ENCODE results near the gene RP9.
"Not testable (repeated sequence)": the region's sequence is repeated elsewhere in the genome, so short reads cannot be mapped to it uniquely, and the experiment has no call there.

RP9 gene

DNA sequence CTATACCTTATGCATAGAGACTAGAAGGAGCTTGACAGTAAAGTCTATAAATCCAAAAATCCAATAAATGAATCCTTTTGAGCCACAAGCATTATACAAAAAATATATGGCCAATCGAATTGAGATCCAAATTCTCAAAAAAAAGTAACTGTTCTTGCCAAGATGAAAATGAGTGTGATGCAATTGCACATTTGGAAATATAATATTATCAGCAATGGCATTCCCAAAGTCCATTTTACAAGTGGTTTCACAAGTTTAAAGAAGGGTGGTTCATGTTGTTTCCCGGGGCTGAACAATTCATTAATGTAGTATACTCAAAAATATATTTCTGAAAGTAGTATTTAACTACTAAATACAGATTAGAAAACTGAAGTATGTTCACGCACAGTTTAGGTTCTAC lies 7.3 kb downstream of the RP9 start:
- no peak for DNase-seq (ENCODE audit: low read depth)

DNA sequence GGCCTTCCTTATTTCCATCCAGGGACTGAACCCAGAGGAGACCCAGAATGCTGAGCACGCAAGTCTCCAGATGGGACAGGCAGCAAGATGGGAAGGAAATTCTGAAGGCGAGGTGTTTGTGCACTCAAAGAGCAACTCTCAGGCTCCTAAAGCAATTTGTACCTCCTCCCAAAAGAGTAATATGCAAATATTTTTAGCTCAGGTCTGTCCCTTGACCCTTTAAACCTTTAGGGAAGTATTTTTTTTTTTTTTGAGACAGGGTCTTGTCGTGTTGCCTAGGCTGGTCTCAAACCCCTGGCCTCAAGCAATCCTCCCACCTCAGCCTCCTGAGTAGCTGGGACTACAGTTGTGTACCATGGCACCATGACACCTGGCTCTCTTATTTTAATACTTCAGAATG lies 8.4 kb downstream of the RP9 start:
- DNase-seq (ENCODE audit: low read depth) = no peak

DNA sequence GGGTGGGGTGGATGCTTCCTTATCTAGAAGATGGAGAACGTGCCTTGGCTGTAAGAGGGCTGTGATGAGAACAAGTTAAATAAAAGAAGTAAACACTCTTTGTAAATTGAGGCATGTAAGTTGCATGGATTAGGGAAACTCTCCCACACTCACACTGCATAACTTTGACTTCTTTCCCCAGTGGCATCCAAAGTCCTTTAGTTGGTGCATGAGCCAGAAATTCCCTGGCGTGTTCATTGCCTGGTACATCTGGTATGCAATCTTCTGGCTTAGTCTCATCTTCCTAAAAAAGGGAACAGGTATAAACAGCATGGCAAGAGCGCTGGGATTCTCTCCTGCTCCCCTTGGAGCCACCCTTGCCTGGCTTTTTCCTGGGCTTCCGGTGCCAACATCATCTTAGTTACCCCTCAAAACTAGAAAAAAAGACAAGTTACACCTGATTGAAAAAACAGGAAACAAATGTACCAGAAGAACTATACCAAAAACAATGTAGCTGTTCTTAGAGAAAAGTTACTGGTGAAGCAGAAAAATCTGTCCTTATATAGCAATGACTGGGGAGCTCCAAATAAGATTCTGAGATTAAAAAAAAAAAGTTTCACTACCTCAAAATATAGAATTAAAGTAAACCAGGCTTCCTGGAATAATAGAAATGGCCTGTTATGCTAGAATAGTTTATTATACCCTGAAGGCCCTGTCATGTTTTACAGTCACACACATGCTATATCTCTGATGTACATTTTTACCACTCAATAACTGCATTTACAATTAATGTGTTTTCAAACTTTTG lies 9.9 kb downstream of the RP9 start:
- no peak for DNase-seq (ENCODE audit: low read depth)

DNA sequence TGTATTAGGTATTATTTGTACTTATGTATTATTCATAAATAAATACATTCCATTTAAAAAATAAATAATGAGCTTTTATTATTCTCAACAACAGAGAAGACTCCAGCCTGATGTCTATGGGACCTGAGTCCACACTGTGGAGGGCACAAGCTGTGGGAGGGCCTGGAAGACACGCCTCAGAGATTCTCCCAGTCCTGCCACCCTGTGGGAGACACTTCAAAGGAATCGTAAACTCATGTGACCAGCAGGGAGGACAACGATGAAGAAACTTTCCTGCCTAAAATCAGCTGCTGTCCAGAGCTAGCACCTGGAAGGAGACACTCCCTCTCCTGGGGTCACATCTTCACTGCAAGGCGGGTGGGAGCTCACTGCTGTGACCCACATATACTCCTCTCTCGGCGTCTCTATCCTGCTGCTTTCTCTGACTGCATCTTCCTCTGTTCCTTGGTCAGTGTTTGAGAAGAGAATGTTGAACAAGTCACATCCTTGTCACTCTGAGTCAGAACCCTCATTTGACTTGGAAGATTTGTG lies 14.4 kb downstream of the RP9 start:
- DNase-seq (ENCODE audit: low read depth) = not testable (repeated sequence)

DNA sequence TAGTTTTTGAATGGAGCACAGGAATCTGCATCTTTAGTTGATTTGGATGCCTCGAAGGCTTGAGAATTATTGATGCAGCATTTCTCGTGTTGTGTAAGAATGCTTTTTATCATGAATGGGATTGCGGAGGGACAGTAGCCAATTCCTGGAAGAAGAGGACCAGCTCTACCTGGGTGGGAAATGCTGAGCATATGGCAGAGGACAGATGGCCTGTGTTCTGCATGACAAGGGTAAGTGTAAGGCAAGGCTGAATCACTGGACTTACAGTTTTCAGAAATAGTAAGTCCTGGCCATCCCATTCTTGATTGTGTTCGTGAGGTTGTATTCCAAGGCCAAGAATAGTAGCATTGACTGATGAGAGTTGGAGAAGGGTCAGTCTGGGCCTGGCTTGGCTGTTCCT lies 15.9 kb downstream of the RP9 start:
- DNase-seq (ENCODE audit: low read depth) = no peak

DNA sequence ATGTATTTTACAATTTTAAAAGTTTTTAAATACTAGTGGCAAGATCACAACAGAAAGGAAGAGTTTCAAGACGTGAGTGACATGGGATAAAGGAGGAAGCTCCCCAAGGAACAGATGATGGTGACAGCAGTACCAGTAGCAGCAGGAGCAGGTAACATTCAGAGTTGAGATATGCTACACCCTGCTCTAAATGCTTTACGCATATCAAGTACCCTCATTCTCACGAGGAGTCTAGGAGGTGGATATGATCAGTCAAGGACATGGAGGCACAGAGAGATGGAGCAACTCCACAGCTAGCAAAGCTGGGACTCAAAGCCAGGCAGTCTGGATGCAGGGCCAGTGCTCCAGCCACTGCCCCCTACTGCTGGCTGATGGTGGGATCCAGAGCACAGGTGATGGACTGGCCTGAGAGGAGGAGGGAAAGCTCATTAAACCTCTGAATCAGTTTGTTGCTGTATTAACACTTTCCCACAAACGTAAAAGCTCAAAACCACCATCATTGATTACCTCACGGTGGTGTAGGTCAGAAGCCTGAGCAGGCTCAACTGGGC lies 17.5 kb downstream of the RP9 start:
- no peak for DNase-seq (ENCODE audit: low read depth)

DNA sequence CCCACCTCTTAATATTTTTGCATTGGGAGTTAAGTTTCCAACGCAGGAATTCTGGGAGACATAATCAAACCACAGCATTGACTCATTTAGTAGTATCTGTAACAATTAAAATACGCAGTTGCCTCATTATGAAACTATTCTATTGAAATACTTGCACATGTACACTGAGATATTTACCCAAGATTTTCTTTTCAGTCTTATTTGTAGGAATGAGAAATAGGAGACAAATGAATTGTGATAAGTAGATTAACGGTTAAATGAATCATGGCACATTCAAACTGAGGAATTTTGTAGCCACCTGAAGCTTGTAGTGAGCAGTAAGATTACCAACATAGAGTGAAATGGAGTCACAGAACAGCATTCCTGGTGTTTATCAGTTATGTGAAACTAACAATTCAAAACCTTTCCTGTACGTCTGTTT lies 18.1 kb downstream of the RP9 start:
- DNase-seq (ENCODE audit: low read depth) = no peak

DNA sequence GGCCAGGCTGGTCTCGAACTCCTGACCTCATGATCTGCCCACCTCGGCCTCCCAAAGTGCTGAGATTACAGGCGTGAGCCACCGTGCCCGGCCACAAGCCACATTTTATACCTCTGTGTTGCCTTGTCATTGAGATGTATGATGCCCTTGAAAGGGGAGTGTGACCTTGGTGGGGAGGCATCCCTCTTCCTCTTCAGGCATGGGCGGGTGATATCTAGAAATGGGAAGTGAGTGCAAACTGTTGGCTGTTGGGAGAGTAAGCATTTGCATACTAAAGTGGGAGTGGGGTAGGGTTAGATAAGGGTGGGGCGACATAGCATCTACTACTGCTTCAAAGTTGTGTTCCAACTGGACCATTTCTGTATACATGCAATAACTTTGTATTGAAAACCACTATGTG lies 20.1 kb downstream of the RP9 start:
- DNase-seq (ENCODE audit: low read depth) = no peak

DNA sequence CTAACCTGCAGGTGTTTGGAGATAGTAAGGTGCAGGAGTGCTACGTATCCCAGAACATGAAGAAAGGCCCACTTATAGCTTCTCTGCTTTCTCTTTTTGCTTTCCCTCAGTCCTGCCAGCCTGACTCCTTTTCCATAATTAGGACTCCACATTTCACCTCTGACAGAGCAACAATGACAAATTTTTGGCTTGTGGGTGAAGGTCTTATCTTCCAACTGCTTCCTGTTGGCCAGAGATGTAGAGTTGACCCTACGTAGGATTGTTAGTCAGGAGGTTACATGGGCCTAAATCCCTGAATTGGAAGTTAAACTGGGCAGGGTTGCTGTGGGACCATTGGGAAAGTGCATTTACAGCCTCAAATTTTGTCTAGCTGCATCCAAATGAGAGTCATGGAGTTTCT lies 21.3 kb downstream of the RP9 start:
- DNase-seq (ENCODE audit: low read depth) = no peak

DNA sequence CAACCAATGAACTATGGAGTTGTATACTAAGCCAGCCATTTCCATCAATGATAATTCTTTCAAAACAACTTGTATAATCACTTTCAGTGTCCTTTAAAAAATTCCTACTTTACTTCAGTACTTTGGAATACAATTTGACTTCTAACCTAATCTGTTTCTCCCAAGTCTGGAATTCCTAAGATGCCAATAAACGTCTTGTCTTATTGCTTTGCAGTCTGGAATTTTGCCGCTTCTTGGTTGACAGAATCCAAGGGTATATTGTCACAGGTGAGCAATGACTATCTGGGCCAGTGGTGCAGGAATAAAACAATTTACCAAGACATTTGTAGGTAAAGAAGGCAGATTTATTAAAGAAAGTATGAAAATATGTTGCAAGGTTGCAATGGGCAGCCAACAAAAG lies 21.8 kb downstream of the RP9 start:
- DNase-seq (ENCODE audit: low read depth) = no peak

DNA sequence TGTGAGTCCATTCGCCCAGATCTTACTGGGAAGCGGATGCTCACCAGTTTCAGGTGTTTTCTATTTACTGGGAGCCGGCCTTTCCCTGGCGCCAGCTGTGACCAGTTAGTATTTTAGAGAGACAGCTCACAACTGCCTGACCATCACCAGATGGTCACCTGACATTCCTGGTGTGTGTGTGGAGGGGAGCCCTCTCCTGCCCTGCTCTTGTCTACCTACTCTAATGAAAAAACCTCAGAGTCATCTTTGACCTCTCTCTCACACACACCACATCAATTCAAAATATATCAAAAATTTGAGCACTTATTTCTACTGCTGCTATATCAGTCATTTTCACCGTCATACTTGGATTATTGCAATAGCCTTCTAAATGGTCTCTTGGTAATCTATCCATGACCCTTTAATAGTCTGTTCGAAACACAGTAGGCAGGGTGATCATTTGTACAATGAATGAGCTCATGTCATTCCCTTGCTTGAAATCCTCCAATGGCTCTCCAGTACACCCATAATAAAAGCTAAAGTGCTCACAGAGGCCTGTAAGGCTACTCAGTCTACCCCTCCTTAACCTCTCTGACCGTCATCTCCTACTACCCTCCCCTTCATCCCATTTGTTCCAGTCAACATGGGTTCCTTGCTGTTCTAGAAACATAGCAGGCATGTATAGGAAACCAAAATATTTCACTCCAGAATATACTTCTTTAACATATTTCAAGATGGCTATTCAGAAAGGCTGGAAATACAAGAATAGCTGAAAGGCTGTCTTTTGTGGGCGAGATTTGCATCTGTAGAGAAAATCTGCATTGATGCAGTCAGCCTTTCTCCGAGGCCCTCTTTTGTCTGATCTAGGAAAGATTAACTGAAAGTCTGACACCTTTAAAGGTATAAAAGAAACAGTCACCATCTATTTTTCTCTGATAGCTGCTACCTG lies 29.2 kb downstream of the RP9 start:
- DNase-seq (ENCODE audit: low read depth) = no peak

DNA sequence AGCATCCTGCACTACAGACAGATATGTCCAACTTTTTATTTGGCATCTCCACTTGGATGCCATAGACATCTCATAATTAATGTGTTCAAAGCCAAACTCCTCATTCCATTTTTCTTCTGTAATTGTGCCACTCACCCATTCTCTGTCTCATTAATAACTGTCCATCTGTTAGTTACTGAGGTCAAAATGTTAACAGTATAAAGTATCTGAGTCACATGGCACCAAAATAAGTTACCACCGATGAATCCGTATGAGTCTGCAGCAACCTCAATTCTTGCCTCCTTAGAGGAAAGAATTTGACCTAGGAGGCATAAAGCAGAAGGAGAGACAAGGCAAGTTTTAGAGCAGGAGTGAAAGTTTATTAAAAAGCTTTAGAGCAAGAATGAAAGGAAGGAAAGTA lies 30.1 kb downstream of the RP9 start:
- no peak for DNase-seq (ENCODE audit: low read depth)

DNA sequence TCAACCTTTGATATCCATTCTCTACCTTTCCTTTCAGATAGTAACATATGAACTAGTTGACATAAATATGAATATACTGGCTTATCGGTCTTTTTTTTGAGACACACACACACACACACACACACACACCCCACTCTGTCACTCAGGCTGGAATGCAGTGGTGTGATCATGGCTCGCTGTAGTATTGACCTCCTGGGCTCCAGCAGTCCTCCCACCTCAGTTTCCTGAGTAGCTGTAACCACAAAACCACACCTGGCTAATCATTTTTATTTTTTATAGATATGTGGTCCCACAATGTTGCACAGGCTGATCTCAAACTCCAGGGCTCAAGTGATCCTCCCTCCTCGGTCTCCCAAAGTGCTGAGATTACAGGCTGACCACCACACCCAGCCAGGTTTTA lies 32.5 kb downstream of the RP9 start:
- DNase-seq (ENCODE audit: low read depth) = no peak

DNA sequence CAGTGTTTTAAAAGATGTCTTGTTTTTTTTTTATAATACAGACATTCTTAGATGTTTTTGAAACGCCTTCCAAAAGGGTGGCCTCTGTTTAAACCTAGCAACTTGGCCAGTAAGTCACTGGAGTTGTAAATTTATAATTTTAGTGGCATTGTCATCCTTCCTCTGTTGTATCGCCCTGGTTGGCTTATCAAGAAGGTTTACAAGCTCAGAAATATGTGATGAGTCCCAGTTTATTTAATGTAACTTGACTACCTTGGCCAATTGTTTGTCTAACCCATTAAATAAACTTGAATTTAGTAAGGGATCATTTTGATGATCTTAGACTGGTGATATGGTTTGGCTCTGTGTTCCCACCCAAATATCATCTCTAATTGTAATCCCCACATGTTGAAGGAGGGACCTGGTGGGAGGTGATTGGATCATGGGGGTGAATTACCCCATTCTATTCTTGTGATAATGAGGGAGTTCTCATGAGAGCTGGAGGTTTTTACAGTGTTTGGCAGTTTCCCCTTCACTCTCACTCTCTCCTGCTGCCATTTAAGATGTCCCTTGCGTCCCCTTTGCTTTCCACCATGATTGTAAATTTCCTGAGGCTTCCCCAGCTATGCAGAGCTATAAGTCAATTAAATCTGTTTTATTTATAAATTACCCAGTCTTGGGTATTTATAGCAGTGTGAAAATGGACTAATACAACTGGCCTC lies 33.2 kb downstream of the RP9 start:
- DNase-seq (ENCODE audit: low read depth) = no peak

DNA sequence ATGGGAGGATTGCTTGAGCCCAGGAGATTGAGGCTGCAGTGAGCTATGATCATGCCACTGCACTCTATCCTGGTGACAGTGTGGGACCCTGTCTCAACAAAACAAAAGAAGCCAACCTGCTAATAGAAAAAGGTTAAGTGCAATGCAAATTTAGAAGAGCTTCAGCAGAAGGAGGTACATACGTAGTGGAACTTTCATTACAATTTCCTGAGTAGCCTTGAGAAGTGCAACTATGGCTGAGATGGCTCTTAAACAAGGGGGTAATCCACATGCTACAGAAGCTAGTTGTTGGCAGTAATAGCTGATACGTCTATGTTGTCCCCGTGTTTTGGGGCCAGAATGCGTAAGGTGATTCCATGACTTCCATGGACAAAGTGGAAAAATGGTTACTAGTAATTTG lies 36.0 kb downstream of the RP9 start:
- DNase-seq (ENCODE audit: low read depth) = no peak

DNA sequence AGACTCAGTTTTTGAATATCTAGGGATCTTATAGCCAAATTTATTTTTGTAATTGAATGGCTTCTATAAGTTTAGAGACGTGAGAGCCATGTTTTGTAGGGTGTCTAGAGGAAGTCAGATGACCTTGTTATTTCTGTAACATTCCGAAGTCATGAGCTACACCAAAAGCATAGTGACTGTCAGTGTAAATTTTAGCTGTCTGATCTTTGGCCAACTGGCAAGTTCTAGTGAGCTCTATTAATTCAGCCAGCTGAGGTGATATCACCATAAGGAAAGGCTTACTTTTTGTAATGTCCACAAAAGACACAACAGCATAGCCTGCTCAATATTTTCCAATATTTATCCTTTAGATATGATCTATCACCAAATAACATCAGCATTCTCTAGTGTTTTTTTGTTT lies 36.7 kb downstream of the RP9 start:
- no peak for DNase-seq (ENCODE audit: low read depth)

DNA sequence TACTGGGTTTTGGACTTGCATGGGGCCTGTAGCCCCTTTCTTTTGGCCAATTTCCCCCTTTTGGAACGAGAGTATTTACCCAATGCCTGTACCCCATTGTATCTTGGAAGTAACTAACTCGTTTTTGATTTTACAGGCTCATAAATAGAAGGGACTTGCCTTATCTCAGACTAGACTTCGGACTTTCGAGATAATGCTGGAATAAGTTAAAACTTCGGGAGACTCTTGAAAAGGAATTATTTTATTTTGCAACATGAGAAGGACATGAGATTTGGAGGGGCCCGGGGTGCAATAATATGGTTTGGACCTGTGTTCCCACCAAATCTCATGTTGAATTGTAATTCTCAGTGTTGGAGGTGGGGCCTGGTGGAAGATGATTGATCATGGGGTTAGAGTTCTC lies 38.4 kb downstream of the RP9 start:
- DNase-seq (ENCODE audit: low read depth) = no peak

DNA sequence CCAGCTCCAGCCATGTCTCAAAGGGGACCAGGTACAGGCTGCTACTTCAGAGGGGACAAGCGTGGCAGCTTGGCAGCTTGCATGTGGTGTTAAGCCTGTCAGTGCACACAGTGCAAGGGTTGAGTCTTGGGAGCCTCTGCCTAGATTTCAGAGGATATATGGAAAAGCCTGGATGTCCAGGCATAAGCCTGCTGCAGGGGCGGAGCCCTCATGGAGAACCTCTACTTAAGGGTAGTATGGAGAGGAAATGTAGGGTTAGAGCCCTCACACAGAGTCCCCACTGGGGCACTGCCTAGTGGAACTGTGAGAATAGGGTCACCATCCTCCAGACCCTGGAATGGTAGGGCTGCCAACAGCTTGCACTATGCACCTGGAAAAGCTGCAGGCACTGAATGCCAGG lies 38.9 kb downstream of the RP9 start:
- DNase-seq (ENCODE audit: low read depth) = no peak

DNA sequence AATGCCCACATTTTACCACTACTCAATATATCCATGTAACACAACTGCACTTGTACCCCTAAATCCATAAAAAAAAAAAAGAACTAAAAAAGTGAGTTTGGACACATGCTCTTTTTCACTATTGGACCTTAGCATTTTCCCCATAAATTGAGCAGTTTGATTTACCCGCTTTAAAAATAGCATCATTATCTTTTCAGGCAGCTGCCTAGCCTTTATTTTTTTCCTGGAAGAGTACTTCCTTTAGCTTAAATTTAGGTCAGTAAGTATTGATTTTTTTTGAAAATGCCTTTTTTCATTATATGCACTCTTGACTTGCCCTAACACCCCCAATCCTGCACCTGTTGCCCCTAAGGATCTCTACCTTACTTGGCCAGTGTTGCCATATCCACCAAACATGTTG lies 41.3 kb downstream of the RP9 start:
- DNase-seq (ENCODE audit: low read depth) = no peak

DNA sequence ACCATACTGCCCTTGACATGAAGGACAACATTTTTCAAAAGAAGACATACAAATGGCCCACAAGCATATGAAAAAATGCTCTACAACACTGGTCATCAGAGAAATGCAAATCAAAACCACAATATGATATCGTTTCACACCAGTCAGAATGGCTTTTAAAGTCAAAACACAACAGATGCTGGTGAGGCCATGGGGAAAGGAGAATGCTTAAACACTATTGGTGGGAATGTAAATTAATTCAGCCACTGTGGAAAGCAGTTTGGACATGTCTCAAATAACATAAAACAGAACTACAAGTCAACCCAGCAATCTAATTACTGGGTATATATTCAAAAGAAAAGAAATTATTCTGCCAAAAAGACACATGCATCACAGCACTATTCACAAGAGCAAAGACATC lies 42.4 kb downstream of the RP9 start:
- no peak for DNase-seq (ENCODE audit: low read depth)

DNA sequence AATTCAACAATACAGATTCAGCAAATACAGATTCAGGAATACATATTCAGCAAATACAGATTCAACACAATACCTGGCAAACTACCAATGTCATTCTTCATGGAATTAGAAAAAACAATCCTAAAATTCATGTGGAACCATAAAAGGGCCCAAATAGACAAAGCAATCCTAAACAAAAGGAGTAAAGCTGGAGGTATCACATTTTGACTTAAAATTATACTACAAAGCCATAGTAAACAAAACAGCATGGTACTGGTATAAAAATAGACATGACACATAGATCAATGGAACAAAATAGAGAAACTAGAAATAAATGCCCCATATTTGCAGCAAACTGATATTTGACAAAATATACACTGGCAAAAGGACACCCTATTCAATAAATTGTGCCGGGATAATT lies 43.2 kb downstream of the RP9 start:
- DNase-seq (ENCODE audit: low read depth) = no peak

DNA sequence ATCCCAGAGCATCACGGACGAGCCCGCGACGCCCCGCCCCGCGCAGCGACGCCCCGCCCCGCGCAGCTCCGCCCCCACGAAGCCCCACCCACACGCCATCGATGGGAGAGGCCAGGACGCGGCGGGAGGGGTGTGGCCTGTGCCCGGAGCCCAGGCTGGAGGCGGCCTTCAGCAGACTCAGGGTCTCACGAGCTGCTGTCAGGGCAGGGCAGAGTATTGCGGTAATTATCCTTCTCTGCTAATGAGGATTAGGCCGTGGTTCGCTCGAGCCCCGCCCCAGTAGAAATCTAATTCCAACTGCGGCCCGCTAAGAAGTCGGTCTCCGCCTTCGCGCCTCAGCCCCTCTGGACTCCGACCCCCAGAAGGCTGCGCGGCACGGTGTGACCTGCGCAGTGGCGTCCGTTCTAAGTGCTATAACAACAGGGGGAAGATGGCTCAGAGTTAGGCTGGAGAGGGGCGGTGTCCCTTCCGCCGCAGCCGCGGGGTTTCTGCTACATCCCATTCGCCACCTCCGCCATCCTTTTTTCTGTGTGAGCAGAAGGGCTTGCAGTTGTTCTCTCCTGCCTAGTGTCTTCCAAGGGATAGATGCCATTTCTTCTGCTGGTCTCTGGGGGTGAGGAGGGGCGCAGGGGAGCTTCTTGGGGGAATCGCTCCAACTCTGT lies 46.3 kb downstream of the RP9 start:
- peak; percentile 83 for DNase-seq (ENCODE audit: low read depth)
